Measurements from ENCODE around the gene C1S. TPM values are rescaled to one million over a fixed set of nuclear protein-coding genes. Genes with fewer than 3 reads are reported as not detected.

C1S gene
- total RNA-seq, 4 donors from 2014 or later: 25.2 to 375 (median 110) TPM

DNA sequence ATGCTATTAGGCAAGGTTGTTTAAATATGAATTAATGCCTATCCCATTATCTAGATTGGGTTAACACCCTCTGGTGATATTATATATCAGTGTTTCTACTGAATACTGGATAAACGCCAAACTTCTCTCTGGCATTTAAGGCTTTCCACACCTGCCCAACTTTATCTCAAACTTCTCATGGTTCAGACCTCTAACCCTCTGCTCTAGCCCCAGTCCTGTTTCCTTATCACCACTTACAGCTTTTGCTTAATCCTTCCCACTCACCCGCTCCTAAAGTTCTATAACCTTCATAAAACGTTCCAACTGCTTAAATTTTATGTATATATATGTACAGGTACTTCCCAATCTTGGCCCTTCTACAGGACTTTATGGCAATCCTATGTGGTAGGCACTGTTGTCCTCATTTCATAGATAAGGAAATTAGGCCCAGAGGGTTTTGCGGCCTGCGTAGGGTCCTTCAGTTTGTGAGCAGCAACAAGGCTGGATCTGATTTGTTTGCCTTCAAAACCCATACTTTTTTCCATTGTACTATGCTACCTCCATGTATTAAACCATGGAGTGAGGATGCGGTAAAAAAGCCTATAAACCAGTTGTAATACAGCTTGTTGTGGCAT lies 43.5 kb upstream of the C1S start:
- Histone ChIP-seq H3K4me3 (peak overlapping the region in 3 of 4 donors; percentile 58 to 98 (median 80)), H3K9me3 (no peaks in the 10 kb centered on the region), H3K27me3 (no peaks in the 10 kb centered on the region), H3K36me3 (peaks cover 0 to 25% (median 0%) of the 10 kb centered on the region in 3 donors), H3K4me1 (peaks cover 18 to 38% (median 21%) of the 10 kb centered on the region in 3 donors), H3K27ac (peak overlapping the region in 3 of 4 donors; percentile 89 to 90 (median 89))
- DNase-seq: no peak
- 57 to 59% methylated on average over 6 of the region's 6 CpGs for WGBS, 2 donors
- no peak for TF ChIP-seq POLR2A (IDR thresholded peaks at IDR 0.05)
- TF ChIP-seq, protein P1, sequence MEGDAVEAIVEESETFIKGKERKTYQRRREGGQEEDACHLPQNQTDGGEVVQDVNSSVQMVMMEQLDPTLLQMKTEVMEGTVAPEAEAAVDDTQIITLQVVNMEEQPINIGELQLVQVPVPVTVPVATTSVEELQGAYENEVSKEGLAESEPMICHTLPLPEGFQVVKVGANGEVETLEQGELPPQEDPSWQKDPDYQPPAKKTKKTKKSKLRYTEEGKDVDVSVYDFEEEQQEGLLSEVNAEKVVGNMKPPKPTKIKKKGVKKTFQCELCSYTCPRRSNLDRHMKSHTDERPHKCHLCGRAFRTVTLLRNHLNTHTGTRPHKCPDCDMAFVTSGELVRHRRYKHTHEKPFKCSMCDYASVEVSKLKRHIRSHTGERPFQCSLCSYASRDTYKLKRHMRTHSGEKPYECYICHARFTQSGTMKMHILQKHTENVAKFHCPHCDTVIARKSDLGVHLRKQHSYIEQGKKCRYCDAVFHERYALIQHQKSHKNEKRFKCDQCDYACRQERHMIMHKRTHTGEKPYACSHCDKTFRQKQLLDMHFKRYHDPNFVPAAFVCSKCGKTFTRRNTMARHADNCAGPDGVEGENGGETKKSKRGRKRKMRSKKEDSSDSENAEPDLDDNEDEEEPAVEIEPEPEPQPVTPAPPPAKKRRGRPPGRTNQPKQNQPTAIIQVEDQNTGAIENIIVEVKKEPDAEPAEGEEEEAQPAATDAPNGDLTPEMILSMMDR (IDR thresholded peaks at IDR 0.05): no peak
- intact Hi-C loops (cut with DNase I): no loop called here

DNA sequence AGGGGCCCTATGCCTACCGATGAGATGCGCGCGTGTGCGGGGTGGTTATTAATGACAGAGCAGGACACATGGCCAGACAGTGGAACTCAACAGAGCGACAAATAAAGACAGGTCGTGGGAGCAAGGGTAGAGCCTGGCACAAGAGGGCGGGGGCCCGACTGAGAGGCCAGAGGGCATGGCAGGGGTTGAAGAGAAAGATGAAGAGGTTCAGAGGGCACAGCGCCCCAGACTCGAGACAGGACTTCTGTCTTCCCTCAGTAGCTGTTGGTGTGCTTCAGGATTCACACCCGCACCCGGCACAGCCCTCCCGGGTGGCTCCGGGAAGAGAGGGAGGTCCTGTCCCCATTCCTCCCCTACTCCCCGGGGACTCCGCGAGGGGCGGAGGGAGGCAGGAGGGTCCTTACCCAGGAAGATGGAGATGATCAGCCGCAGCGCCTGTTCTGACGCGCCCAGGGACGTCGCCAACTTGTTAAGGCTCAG lies 42.6 kb upstream of the C1S start:
- intact Hi-C loops (cut with DNase I): no loop called here
- no peak for DNase-seq
- peaks cover 18 to 38% (median 21%) of the 10 kb centered on the region in 3 donors for H3K4me1 ChIP-seq

DNA sequence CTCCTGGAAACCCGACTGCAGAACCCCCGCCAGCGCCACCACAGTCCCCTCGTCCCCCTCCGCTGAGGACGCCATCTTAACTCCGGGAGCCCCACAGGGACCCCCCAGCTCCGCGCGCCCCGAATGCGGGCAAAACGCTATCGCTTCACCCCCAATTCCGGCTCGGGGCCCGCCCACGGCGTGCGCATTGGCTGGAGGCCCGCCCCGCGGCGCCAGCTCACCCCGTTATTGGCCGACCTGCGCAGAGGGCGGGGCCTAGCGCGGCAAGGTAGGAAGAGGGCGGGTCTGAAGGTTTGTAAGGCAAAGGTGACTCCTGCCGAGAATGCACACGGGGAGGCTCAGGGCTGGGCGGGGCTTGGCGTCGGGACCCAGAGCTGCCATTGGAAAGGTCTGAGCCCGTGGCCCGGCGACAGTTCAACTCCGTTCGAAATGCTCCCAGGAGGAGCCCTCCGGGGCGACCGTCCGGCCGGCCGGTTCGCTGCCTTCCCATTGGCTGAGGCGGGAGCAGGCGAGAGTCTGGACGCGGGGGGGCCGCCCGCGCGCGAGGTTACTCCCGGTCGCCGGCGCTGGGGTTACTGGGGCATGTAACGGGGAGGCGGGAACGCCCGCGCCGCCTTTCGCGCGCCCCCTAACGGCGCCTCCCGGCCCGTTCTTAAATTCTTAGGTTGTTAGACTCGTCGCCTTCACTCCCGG lies 42.0 kb upstream of the C1S start, which contains the start of gene LPCAT3:
Gene LPCAT3, minus strand, starts transcription at position 127 of the 693 bp plus-strand sequence. Its CDS starts 52 bp downstream, at position 75.
- TF ChIP-seq, protein P1 (IDR thresholded peaks at IDR 0.05): peak; percentile 86 to 95 (median 90)
- peak in 3 of 4 donors; percentile 67 to 89 (median 80) for TF ChIP-seq POLR2A (IDR thresholded peaks at IDR 0.05)
- Histone ChIP-seq H3K27me3 (no peaks in the 10 kb centered on the region), H3K4me3 (peak within 1 kb of the TSS; percentile 58 to 98 (median 73)), H3K9me3 (no peaks in the 10 kb centered on the region), H3K27ac (peak within 1 kb of the TSS; percentile 89 to 96 (median 90)), H3K36me3 (peaks cover 0 to 10% (median 0%) of the 10 kb centered on the region in 3 donors), H3K4me1 (peaks cover 18 to 38% (median 21%) of the 10 kb centered on the region in 3 donors)
- WGBS, 2 donors: 0% methylated on average over 16 to 22 of the region's 77 CpGs
- intact Hi-C loops (cut with DNase I): no loop called here
- DNase-seq: peak; percentile 92

More for the DNA sequence above, 42.6 kb upstream of the C1S start:
- Histone ChIP-seq H3K36me3 (peaks cover 0 to 16% (median 0%) of the 10 kb centered on the region in 3 donors), H3K9me3 (no peaks in the 10 kb centered on the region), H3K4me3 (peak overlapping the region; percentile 58 to 98 (median 73)), H3K27ac (peak overlapping the region; percentile 89 to 96 (median 90)), H3K27me3 (no peaks in the 10 kb centered on the region)
- WGBS, 2 donors: 0 to 5% methylated on average over 11 of the region's 25 CpGs
- TF ChIP-seq, protein P1 (IDR thresholded peaks at IDR 0.05): no peak
- no peak for TF ChIP-seq POLR2A (IDR thresholded peaks at IDR 0.05)

DNA sequence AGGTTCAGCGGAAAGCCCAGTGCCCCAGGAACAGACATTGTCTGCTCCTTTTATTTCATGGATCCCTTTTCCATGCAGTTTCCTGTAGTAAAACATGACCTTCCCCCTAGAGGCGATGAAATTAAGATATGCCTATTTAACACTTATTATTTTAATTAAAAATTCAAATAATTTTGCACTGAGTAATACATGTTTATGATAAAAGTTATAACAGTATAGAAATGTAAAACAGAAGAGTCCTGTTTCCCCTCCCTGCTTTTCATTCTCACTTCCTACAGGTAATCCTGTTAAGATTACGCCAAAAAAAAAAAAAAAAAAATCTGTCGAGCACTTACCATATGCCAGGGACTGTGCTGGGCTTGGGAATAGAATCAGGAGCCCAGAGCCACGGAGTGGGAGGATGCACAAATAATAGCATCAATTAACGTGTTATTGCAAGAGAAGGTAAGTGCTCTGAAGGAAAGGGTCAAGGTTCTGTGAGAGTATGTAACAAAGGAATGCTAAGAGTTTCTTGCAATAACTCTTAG lies 41.4 kb upstream of the C1S start:
- Histone ChIP-seq H3K27me3 (no peaks in the 10 kb centered on the region), H3K27ac (peak overlapping the region; percentile 89 to 96 (median 90)), H3K36me3 (peaks cover 0 to 6% (median 0%) of the 10 kb centered on the region in 3 donors), H3K4me1 (peaks cover 18 to 38% (median 21%) of the 10 kb centered on the region in 3 donors), H3K9me3 (no peaks in the 10 kb centered on the region), H3K4me3 (peak overlapping the region; percentile 58 to 98 (median 73))
- no peak for DNase-seq
- intact Hi-C loops (cut with DNase I): no loop called here
- WGBS, 2 donors: 2 to 6% methylated on average over 6 of the region's 6 CpGs
- TF ChIP-seq POLR2A (IDR thresholded peaks at IDR 0.05): no peak
- TF ChIP-seq, protein P1 (IDR thresholded peaks at IDR 0.05): no peak

Measured in esophagus squamous epithelium (tissue), 5 donors.